DOHH2 (cell line): ENCODE data around the gene ARMC8.

ENCODE experiments used
- CTCF ChIP-seq: fragments of 200-600 bp; sonication (generic); IDR thresholded peaks from one replicate; pipeline ENCODE4 v1.5.1; 2014; ENCODE audit warnings: antibody characterized with exemption, mild to moderate bottlenecking, low read depth, low read length; ENCODE audit not compliant: poor library complexity, severe bottlenecking
- EZH2phosphoT487 ChIP-seq: fragments of 200-600 bp; sonication (generic); IDR thresholded peaks from 2 replicates; pipeline ENCODE4 v1.6.1; 2017; ENCODE audit warnings: borderline replicate concordance, mild to moderate bottlenecking, antibody characterized with exemption, low read length, moderate library complexity, mixed read lengths

GRCh38 chr3:138174421-138175131 lies 12.5 kb upstream of the ARMC8 start, which contains the start of gene DBR1:
- TF ChIP-seq CTCF (no peak), EZH2phosphoT487 (no peak)
